A673 (cell line): ENCODE results near the gene MBD3L1. TPM values are rescaled to one million over a fixed set of nuclear protein-coding genes. Genes with fewer than 3 reads are reported as not detected.

Experiments used
- BruUV-seq: library from RNA; stranded (reverse); fragments of 400-500 nt; replicated peaks from 2 replicates; lab custom pipeline; 2021; lab: Mats Ljungman, UMichigan
- CTCF ChIA-PET: fragments of 300-600 bp; sonication (Branson Sonifier 250); formaldehyde crosslinking; loops from one replicate; lab custom pipeline; 2022; ENCODE audit warnings: antibody characterized with exemption; lab: Charles Lee
- POLR2A ChIA-PET: fragments of 300-600 bp; sonication (Branson Sonifier 250); formaldehyde crosslinking; loops from one replicate; lab custom pipeline; 2022; ENCODE audit warnings: antibody characterized with exemption; ENCODE audit not compliant: low non-redundant PET; lab: Charles Lee
- DNase-seq: peaks from one replicate; pipeline ENCODE4 v3.0.0-alpha.2; 2015; ENCODE audit warnings: low spot score
- H3K27ac ChIP-seq: fragments of 200-600 bp; sonication (generic); 2 replicates; pipeline ENCODE4 v1.5.1; 2016; ENCODE audit warnings: mixed run types, low read depth, mild to moderate bottlenecking, mixed read lengths, antibody characterized with exemption, low read length; ENCODE audit not compliant: poor library complexity, severe bottlenecking
- H3K27me3 ChIP-seq: fragments of 200-600 bp; sonication (generic); replicated peaks from 2 replicates; pipeline ENCODE4 v1.6.1; 2017; ENCODE audit warnings: mixed run types, low read depth, mild to moderate bottlenecking, mixed read lengths, antibody characterized with exemption, low read length; ENCODE audit not compliant: insufficient read depth, poor library complexity
- H3K36me3 ChIP-seq: fragments of 200-600 bp; sonication (generic); 2 replicates; pipeline ENCODE4 v1.6.1; 2016; ENCODE audit warnings: mixed run types, mild to moderate bottlenecking, mixed read lengths, antibody characterized with exemption, low read length; ENCODE audit not compliant: insufficient read depth, poor library complexity, severe bottlenecking
- H3K4me1 ChIP-seq: fragments of 200-600 bp; sonication (generic); 2 replicates; pipeline ENCODE4 v1.6.1; 2017; ENCODE audit warnings: mixed run types, mild to moderate bottlenecking, mixed read lengths, antibody characterized with exemption, low read length; ENCODE audit not compliant: insufficient read depth, poor library complexity, severe bottlenecking
- H3K4me3 ChIP-seq: fragments of 200-600 bp; sonication (generic); 2 replicates; pipeline ENCODE4 v1.5.1; 2016; ENCODE audit warnings: low read depth, mixed run types, mild to moderate bottlenecking, mixed read lengths, low read length; ENCODE audit not compliant: poor library complexity, severe bottlenecking
- H3K9me3 ChIP-seq: fragments of 200-600 bp; sonication (generic); 2 replicates; pipeline ENCODE4 v1.6.1; 2016; ENCODE audit warnings: mixed run types, low read depth, mild to moderate bottlenecking, mixed read lengths, antibody characterized with exemption, low read length; ENCODE audit not compliant: poor library complexity, severe bottlenecking
- CTCF ChIP-seq: fragments of 300-800, 200-600 bp; sonication (generic); conservative IDR thresholded peaks from 2 replicates; pipeline ENCODE4 v1.5.1; 2017; ENCODE audit warnings: low read depth, mild to moderate bottlenecking, antibody characterized with exemption, low read length, moderate library complexity, mixed read lengths
- EZH2 ChIP-seq: fragments of 200-600 bp; sonication (generic); IDR thresholded peaks from 2 replicates; pipeline ENCODE4 v1.6.1; 2017; ENCODE audit warnings: borderline replicate concordance, low read depth, mild to moderate bottlenecking, mixed read lengths, antibody characterized with exemption, low read length; ENCODE audit not compliant: poor library complexity, severe bottlenecking
- intact Hi-C: fragments of 100-400 bp; cut with micrococcal nuclease; formaldehyde crosslinking; loops from one replicate; pipeline ENCODE4 v1.10.0; 2022; ENCODE audit not compliant: unreplicated experiment
- total RNA-seq: library from RNA; stranded (reverse); gene quantifications from 2 replicates; pipeline ENCODE4 v1.2.3, GENCODE V29; 2021

The MBD3L1 gene
- total RNA-seq, 1 experiment from 2014 or later: not detected

- POLR2A ChIA-PET: no interaction called here
- no TSS peak for BruUV-seq
- no peaks in the 10 kb centered on the region for H3K9me3 ChIP-seq
Measured at GRCh38 chr19:8858260-8858659, 26.1 kb downstream of the MBD3L1 start.

GRCh38 chr19:8866344-8866743 lies 34.2 kb downstream of the MBD3L1 start:
- Histone ChIP-seq H3K27ac (no peak overlapping the region), H3K4me1 (no peaks in the 10 kb centered on the region), H3K36me3 (no peaks in the 10 kb centered on the region), H3K9me3 (no peaks in the 10 kb centered on the region), H3K4me3 (no peak overlapping the region), H3K27me3 (no peaks in the 10 kb centered on the region)
- ChIA-PET POLR2A (no interaction called here), CTCF (no interaction called here)
- no peak for TF ChIP-seq CTCF
- no peak for TF ChIP-seq EZH2
- DNase-seq: no peak
- intact Hi-C loops: no loop called here
- no TSS peak for BruUV-seq

More at GRCh38 chr19:8858260-8858659, 26.1 kb downstream of the MBD3L1 start:
- CTCF ChIA-PET: no interaction called here
- DNase-seq: no peak
- H3K36me3 ChIP-seq: no peaks in the 10 kb centered on the region
- no peak for TF ChIP-seq EZH2
- TF ChIP-seq CTCF: no peak
- no peaks in the 10 kb centered on the region for H3K4me1 ChIP-seq
- H3K4me3 ChIP-seq: no peak overlapping the region
- intact Hi-C loops: no loop called here
- H3K27ac ChIP-seq: no peak overlapping the region
- no peaks in the 10 kb centered on the region for H3K27me3 ChIP-seq

- no peaks in the 10 kb centered on the region for H3K9me3 ChIP-seq
- TF ChIP-seq CTCF: no peak
- no peak for TF ChIP-seq EZH2
Measured at GRCh38 chr19:8877854-8878705, 45.9 kb downstream of the MBD3L1 start.

More at GRCh38 chr19:8877854-8878705, 45.9 kb downstream of the MBD3L1 start:
- POLR2A ChIA-PET: no interaction called here
- H3K27ac ChIP-seq: no peak overlapping the region
- no peak overlapping the region for H3K4me3 ChIP-seq
- CTCF ChIA-PET: no interaction called here
- H3K4me1 ChIP-seq: no peaks in the 10 kb centered on the region
- no peaks in the 10 kb centered on the region for H3K36me3 ChIP-seq
- H3K27me3 ChIP-seq: peaks cover 5% of the 10 kb centered on the region
- peak; percentile 48 for DNase-seq
- BruUV-seq: no TSS peak
- intact Hi-C loops: no loop called here
